T follicular helper cell (primary cell): ENCODE data around the gene EPC1.
"Not testable (repeated sequence)": the region's sequence is repeated elsewhere in the genome, so short reads cannot be mapped to it uniquely, and the experiment has no call there.

Experiments
- DNase-seq: peaks from one replicate; pipeline ENCODE4 v3.0.0-alpha.2; 2020; ENCODE audit warnings: low read depth

Gene EPC1

DNA sequence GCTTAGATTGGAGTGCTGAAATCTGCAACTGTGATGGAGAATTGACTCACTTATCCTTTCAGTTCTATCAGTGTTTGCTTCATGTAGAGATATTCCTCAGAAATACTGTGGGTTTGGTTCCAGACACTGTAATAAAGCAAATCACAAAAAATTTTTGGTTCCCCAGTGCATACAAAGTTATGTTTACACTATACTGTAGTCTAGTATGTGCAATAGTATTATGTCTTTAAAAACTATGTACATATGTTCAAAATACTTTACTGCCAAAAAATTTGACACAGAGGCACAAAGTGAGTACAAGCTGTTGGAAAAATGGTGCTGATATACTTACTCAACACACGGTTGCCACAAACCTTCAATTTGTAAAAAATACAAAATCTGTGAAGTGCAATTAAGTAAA, 112.5 kb downstream of the EPC1 start:
- no peak for DNase-seq

DNA sequence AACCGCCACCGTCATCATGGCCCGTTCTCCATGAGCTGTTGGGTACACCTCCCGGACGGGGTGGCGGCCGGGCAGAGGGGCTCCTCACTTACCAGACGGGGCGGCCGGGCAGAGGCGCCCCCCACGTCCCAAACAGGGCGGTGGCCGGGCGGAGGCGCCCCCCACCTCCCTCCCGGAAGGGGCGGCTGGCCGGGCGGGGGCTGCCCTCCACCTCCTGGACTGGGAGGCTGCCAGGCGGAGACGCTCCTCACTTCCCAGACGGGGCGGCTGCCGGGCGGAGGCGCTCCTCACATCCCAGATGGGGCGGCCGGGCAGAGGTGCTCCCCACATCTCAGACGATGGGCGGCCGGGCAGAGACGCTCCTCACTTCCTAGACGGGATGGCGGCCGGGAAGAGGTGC, 113.6 kb downstream of the EPC1 start:
- DNase-seq = not testable (repeated sequence)

DNA sequence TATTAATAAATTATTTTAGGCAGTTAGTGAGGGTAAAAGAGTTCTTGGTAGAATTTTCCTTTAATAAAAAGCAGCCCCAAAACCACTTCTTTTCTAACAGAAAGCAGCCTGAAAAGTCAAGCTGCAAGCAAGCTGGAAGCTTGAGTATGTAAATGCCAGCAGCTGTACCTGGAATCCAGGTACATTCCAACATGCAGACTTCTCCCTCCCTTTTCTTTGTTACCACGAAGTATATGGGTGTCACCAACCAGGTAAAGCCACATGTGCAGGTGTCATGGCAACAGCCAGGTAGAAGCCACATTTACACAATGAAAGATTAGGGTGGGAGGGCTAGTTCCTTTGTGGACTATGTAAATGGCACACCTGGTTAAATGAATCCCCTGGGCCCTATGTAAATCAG, 114.6 kb downstream of the EPC1 start:
- no peak for DNase-seq

DNA sequence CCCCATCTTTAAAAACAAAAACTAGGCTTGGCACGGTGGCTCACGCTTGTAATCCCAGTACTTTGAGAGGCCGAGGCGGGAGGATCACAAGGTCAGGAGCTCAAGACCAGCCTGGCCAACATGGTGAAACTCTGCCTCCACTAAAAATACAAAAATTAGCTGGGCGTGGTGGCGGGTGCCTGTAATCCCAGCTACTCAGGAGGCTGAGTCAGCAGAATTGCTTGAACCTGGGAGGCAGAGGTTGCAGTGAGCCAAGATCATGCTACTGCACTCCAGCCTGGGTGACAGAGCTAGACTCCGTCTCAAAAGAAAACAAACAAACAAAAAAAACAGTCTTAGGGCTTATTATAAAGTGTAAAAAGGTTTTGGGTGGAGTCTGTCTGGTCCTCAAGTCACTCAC, 117.2 kb downstream of the EPC1 start:
- not testable (repeated sequence) for DNase-seq

DNA sequence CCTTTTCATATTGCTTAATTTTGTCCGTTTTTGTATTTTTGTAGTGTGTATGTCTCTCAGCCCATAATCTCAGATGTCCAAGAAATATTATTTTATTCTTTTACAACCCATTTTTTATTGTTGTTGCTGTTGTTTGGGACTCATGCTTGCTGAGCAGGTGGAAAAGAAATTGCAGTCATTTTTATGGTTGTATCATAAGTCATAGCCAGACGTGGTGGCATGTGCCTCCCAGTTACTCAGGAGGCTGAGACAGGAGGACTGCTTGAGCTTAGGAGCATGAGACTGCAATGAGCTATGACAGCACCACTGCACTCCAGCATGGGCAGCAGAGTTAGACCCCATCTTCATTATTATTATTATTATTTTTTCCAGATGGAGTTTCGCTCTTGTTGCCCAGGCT, 117.8 kb downstream of the EPC1 start:
- no peak for DNase-seq

DNA sequence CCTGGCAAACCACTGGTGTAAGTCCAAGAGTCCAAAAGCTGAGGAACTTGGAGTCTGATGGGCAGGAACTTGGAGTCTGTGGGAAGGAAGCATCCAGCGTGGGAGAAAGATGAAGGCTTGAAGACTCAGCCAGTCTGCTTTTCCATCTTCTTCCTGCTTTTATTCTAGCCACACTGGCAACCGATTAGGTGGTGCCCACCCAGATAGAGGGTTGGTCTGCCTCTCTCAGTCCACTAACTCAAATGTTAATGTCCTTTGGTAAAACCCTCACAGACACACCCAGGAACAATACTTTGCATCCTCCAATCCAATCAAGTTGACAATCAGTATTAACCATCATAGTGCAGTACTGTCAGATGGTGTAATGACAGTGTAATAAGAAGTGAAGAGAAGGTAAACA, 119.2 kb downstream of the EPC1 start:
- no peak for DNase-seq

DNA sequence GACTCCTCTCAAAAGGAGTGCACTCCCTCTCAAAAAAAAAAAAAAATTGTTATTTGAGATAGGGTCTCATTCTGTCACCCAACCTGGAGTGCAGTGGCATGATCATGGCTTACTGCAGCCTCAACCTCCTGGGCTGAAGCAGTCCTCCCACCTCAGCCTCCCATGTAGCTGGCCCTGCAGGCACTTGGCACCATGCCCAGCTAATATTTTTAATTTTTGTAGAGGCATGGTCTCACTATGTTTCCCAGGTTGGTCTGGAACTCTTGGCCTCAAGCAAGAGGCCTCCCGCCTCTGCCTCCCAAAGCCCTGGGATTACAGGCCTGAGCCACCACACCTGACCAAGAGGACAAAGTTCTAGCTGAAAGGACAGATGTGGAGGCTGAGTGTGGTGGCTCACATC, 120.3 kb downstream of the EPC1 start:
- DNase-seq = no peak

DNA sequence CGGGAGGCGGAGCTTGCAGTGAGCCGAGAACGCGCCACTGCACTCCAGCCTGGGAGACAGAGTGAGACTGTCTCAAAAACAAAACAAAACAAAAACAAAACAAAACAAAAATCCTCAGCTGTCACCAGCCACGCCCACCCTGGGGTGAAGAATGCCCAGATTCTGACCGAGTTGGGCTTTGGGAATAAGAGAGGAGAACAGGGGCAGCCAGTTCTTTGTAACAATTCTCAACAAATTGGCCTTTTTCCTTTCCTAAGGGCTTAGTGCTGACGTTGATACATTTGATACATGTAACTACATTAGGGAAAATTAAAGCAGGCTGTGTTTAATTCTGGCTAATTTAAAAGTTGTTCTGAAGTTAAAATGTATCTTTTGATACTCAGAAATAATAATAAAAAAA, 121.0 kb downstream of the EPC1 start:
- DNase-seq = no peak

DNA sequence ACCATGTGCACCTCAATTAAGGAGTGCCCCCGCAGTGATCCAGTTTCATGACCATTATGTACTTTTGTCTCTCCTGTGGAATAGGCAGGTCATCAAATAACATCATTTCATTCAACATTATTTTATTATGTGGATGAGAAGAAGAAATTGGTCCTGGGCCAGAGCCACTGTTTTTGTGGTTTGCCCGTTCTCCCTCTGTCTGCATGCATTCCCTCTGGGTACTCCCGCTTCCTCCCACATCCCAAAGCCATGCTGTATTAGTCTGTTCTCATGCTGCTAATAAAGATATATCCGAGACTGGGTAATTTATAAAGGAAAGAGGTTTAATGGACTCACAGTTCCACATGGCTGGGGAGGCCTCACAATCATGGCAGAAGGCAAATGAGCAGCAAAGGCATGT, 124.6 kb downstream of the EPC1 start:
- DNase-seq = not testable (repeated sequence)

DNA sequence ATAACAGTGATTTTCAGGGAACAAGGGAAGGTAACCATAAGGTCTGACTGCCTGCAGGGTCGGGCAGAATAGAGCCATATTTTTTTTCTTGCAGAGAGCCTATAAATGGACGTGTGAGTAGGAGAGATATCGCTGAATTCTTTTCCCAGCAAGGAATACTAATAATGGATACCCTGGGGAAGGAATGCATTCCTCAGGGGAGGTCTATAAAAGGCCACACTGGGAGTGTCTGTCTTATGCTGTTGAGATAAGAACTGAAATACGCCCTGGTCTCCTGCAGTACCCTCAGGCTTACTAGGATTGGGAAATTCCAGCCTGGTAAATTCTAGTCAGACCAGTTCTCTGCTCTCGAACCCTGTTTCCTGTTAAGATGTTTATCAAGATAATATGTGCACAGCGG, 127.8 kb downstream of the EPC1 start:
- not testable (repeated sequence) for DNase-seq

DNA sequence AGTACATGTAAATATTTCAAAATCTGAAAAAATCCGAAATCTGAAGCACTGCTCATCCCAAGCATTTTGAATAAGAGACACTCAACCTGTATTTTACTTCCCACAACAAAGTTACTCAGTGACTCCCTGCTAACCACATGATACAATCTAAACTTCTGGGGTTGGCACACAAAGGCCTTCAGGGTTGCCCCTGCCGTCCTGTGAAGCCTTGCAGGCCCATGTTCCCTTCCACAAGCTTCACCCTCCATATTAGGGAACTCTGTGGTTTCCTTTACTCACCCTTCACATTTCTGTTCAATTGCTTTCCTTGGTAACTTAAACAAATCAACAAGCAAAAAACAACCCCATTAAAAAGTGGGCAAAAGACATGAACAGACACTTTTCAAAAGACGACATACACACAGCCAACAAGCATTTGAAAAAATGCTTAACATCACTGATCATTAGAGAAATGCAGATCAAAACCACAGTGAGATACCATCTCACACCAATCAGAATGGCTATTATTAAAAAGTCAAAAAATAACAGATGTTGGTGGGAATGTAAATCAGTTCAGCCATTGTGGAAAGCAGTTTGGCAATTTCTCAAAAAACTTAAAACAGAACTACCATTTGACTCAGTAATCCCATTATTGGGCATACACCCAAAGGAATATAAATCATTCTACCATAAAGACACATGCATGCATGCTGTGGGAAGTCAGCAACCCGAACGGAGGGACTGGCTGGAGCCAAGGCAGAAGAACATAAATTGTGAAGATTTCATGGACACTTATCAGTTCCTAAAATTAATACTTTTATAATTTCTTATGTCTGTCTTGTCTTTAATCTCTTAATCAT, 128.5 kb downstream of the EPC1 start:
- DNase-seq = not testable (repeated sequence)
